ENCODE measurements around the gene ACSL1. TPM values are rescaled to one million over a fixed set of nuclear protein-coding genes. Genes with fewer than 3 reads are reported as not detected.

Gene ACSL1
- total RNA-seq, 1 donor from 2014 or later = 321 TPM

DNA sequence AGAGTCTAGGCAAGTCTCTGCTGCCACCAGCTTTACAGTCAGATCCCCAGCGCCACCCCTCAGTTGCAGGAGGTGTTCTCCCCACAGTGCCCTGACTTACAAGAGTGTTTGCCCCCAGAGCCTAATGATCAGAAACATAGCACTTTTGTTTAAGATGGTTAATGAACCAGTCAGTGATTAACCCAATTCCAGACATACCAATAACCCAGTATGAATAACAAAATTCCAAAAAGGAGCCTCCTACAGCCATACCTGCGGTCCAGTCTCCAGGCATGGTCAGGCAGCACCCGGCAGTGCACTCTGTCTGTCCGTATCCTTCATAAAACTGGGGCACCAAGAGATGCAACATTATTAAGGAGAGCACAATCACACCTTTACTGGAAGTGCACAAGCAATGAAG lies 61.2 kb downstream of the ACSL1 start:
- DNase-seq (no peak), ATAC-seq (no peak)
- Histone ChIP-seq H3K4me3 (no peak overlapping the region), H3K27ac (no peak overlapping the region), H3K4me1 (no peaks in the 10 kb centered on the region), H3K36me3 (peaks cover 99% of the 10 kb centered on the region), H3K9me3 (no peaks in the 10 kb centered on the region), H3K27me3 (ENCODE audit: low read depth) (no peaks in the 10 kb centered on the region)
- intact Hi-C loops (cut with DNase I) = no loop called here
- TF ChIP-seq CTCF (IDR thresholded peaks at IDR 0.05) = no peak

- ATAC-seq (no peak), DNase-seq (no peak)
- intact Hi-C loops (cut with DNase I) = no loop called here
- H3K27me3 ChIP-seq (ENCODE audit: low read depth) = no peaks in the 10 kb centered on the region
- no peak overlapping the region for H3K27ac ChIP-seq
- H3K9me3 ChIP-seq = no peaks in the 10 kb centered on the region
- no peak overlapping the region for H3K4me3 ChIP-seq
- TF ChIP-seq CTCF (IDR thresholded peaks at IDR 0.05) = no peak
- no peaks in the 10 kb centered on the region for H3K4me1 ChIP-seq
- peaks cover 87% of the 10 kb centered on the region for H3K36me3 ChIP-seq
These were observed 62.5 kb downstream of the ACSL1 start for GRCh38 chr4:184763150-184763780.

- ATAC-seq (peak in 1 of 2 donors; percentile 29), DNase-seq (no peak)
- H3K9me3 ChIP-seq = no peaks in the 10 kb centered on the region
- H3K27ac ChIP-seq = no peak overlapping the region
- peaks cover 87% of the 10 kb centered on the region for H3K36me3 ChIP-seq
- TF ChIP-seq CTCF (IDR thresholded peaks at IDR 0.05) = no peak
- H3K27me3 ChIP-seq (ENCODE audit: low read depth) = no peaks in the 10 kb centered on the region
- no peaks in the 10 kb centered on the region for H3K4me1 ChIP-seq
- no peak overlapping the region for H3K4me3 ChIP-seq
- intact Hi-C loops (cut with DNase I) = no loop called here
These were observed 63.7 kb downstream of the ACSL1 start for GRCh38 chr4:184762100-184762499.

DNA sequence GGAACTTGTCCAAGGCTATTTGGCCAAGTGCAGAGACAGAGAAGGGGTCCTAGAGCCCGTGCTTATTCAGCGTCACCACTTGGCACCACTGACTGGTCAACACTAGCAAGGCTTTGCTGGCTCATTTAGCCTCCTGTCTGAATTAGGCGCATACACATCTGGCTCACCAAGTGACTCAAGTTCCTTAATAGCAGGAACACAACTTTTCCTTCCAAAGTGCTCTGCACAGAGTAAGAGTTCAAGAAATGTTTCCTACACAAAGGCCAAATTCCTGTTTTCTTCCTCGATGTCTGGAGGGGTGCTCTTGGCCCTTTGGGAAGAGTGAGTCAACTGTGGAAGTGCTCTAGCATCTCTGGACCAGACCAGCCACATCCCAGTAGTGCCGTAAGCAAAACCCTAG lies 65.1 kb downstream of the ACSL1 start:
- no peaks in the 10 kb centered on the region for H3K4me1 ChIP-seq
- ATAC-seq (no peak), DNase-seq (no peak)
- no peak for TF ChIP-seq CTCF (IDR thresholded peaks at IDR 0.05)
- intact Hi-C loops (cut with DNase I) = no loop called here
- peaks cover 87% of the 10 kb centered on the region for H3K36me3 ChIP-seq
- no peak overlapping the region for H3K4me3 ChIP-seq
- no peaks in the 10 kb centered on the region for H3K27me3 ChIP-seq (ENCODE audit: low read depth)
- H3K27ac ChIP-seq = no peak overlapping the region
- no peaks in the 10 kb centered on the region for H3K9me3 ChIP-seq

- no peak for TF ChIP-seq CTCF (IDR thresholded peaks at IDR 0.05)
- H3K4me3 ChIP-seq = no peak overlapping the region
- H3K27me3 ChIP-seq (ENCODE audit: low read depth) = no peaks in the 10 kb centered on the region
- H3K4me1 ChIP-seq = no peaks in the 10 kb centered on the region
- DNase-seq = no peak
- H3K9me3 ChIP-seq = no peaks in the 10 kb centered on the region
- no peak overlapping the region for H3K27ac ChIP-seq
- H3K36me3 ChIP-seq = peaks cover 73% of the 10 kb centered on the region
- intact Hi-C loops (cut with DNase I) = no loop called here
- no peak for ATAC-seq
These were observed 68.0 kb downstream of the ACSL1 start for GRCh38 chr4:184757810-184758209.
